NCI-H2107 (cell line): ENCODE data around the gene RREB1.

ENCODE experiments used
- DNase-seq: peaks from one replicate; lab custom pipeline; 2025; lab: John Stamatoyannopoulos, UW

RREB1 gene

GRCh38 chr6:7107578-7108195 is at the start of gene RREB1:
Gene RREB1 (plus strand): TSS chr6:7107961. CDS start chr6:7181912, 73,951 bp downstream.
- DNase-seq = no peak

DNA sequence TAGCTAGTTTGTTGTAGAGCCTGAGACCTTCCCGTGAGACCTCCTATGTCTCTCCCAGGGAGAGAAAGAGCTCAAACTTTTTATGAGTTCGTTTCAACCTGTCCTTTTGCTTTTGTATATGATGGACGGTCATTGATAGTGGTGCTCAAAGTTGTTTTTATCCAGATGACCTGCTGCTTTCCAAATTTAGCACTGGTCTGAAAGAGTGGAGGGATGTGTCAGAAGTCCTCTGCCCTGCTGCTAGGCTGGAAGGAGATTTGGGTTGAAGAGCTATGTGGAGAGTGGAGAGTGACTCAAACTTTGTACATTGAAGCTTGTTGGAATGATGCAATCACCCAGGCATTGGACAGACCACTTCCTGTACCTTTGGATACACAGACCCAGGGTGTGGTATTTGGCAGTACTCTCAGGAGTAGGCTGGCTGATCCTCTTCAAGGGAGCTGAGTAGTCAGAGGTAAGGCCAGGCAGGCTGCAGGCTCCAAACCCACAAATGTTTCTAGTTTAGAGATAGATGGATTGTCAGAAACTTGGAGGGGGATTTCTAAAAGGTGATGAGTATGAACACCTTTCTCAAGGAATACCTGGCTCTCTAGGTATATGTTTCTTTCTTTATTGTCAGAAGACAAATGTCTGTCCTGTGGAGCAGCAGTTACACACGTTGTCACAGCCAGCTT is 49.4 kb upstream of the RREB1 start:
- no peak for DNase-seq

DNA sequence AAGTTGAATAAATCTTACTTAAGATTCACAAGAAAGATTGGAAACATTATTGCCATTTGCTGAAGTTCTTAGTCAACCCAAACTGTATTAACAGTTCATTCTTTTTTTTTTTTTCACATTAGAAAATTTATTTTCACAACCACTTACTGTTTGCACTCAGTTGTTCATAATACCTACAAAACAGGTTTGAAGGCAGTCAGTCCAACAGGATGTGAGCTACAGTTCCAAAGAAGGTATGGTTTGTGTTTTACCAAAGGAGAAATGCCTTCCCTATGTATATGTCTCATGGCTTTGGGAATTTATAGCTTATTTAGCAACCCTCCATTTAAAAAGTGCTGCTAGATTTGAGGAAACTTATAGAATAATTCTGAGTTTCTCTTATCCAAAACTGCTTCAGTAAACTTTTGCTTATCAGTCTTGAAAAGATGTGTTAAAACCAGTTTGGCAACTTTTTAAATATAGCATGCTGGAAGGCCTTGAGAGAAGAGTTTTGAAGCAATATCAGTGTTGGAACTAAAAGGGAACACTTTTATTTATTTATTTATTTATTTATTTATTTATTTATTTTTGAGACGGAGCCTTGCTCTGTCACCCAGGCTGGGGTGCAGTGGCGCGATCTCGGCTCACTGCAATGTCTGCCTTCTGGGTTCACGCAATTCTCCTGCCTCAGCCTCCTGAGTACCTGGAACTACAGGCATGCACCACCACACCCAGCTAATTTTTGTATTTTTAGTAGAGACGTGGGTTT is 46.8 kb upstream of the RREB1 start:
- DNase-seq = no peak

GRCh38 chr6:7062451-7063162 is 45.2 kb upstream of the RREB1 start:
- no peak for DNase-seq

GRCh38 chr6:7067305-7067704 is 40.5 kb upstream of the RREB1 start:
- DNase-seq = no peak

GRCh38 chr6:7071405-7071804 is 36.4 kb upstream of the RREB1 start:
- no peak for DNase-seq

- DNase-seq = no peak
These were observed 34.5 kb upstream of the RREB1 start for GRCh38 chr6:7073082-7073820.

DNA sequence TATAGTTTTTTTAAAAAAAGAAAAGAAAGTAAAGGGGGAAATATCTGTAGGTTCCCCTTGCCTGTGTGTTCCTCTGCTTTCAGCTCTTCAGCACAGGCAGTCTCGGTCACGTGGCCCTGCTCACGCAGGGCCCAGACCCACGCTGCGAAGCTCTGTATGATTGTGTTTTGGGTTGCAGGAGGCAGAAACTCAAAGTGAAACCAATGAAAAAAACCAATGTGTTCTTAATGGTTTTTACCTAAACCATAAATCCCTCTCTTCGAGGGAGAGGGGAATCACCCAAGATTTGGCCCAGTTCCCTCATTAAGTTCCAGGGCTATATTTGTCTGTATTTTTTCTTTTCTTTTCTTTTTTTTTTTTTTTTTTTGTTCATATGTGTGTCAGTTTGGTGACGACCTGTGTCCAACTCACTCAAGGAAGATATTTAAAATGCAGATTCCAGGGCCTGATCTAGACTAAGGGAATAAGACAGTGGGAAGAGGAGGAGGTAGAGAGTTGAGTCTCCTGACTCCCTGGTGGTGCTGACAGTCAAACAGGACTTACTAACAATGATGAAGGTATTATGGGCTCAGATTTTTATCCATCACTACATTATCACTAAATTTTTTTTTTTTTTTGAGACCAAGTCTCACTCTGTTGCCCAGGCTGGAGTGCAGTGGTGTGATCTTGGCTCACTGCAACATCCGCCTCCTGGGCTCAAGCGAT is 33.8 kb upstream of the RREB1 start:
- DNase-seq = no peak

GRCh38 chr6:7074870-7075269 is 32.9 kb upstream of the RREB1 start:
- DNase-seq = no peak

DNA sequence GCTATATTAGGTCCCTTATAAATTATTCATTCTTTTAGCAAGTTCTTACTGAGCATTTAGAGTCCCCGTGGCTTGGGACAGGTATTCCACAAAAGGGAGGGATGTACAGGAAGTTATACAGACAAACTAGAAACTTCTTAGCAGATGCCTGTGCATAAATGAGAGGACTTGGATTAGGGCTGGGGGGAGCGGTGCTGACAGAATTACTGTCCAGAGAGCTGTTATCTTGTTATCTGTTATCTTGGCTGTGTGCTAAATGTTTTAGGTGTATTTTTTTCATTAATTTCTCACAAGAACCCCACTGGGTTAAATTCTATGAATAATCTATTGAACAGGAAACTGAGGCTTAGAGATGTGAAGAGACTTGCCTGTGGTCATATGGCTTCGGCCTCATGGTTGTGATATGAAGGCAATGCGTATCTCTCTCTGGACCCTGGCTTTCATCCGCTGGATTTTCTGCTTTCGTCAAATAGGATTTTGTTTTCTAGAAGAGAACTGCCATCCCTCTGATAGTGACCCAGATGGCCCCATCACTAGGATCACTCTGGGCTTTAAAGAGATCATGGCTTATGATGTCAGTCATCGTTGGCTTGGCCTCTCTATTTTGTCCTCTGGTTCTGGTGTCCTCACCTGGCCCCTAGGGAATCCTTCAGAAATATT is 32.3 kb upstream of the RREB1 start:
- no peak for DNase-seq

DNA sequence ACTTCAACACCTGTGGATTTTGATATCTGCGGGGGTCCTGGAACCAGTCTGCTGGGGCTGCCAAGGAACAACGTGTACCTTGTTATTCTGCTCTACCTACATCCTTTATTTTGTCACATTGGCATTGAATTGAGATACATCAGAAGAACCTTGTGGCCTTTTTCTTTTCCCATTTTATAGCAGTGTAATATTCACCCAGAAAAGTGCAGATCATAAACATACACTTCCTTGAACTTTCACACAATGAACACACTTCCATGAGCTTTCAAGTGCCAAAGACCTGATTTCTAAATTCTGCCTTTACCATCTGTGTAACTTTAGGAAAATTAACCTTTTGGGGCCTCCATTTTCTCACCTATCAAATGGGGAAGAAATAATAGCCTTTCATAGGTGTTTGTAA is 29.9 kb upstream of the RREB1 start:
- no peak for DNase-seq

GRCh38 chr6:7078856-7079255 is 28.9 kb upstream of the RREB1 start:
- DNase-seq = no peak

DNA sequence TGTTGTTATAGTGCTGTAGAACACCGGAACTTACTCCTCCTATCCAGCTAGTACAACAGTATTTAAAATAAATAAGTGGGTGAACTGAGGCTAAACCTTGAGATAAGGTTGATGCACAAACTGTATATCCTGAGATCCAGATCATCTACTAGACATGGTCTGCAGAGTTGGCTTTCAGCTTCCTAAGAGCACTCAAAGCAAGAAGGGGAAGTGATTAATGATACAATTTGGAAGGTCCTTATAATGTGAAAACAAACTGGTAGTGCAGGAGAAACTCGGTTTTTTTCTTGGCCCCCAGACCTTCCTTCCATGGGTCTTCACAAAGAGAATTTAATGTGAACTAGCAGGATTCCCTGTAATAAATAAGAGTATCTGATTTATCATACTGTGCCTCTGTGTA is 27.4 kb upstream of the RREB1 start:
- DNase-seq = no peak

GRCh38 chr6:7085911-7086310 is 21.9 kb upstream of the RREB1 start:
- no peak for DNase-seq

DNA sequence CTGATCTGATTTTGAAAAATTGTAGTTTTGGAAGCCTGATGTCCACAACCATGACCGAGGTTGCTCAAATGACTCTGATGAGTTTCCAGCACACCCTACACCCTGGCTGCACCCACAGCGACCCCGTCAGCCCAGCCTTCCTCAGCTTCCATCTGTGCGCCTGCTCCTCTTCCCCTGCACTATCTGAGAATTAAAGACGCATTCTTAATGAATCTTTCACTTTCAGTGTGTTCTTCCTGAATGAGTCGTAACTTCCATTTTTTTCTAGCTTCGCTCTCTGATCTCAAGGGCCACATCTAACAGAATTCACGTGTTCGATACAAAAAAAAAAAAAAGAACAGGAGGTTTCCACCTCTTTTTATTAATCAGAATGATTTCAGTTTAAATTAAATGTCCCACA is 21.3 kb upstream of the RREB1 start:
- DNase-seq = no peak

DNA sequence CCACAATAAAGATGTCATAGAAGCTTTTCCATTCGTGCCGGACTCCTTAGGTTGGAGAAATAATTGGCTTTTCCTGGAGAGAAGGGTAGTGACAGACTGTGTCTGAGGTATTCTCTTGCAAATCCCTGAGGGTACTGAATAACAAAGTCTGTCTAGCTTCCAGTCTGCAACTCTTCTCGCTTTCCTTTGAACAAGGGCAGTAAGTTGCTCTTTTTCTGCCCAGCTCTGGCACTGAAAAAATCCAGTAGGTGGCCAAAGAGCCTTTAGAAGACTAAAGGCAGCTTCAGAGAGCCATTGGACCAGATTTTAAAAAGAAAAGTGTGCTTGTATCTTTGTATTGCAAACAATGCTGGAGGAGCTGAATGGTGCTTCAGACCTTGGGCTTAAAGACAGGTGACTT is 20.7 kb upstream of the RREB1 start:
- DNase-seq = no peak

GRCh38 chr6:7087491-7087979 is 20.2 kb upstream of the RREB1 start:
- no peak for DNase-seq

DNA sequence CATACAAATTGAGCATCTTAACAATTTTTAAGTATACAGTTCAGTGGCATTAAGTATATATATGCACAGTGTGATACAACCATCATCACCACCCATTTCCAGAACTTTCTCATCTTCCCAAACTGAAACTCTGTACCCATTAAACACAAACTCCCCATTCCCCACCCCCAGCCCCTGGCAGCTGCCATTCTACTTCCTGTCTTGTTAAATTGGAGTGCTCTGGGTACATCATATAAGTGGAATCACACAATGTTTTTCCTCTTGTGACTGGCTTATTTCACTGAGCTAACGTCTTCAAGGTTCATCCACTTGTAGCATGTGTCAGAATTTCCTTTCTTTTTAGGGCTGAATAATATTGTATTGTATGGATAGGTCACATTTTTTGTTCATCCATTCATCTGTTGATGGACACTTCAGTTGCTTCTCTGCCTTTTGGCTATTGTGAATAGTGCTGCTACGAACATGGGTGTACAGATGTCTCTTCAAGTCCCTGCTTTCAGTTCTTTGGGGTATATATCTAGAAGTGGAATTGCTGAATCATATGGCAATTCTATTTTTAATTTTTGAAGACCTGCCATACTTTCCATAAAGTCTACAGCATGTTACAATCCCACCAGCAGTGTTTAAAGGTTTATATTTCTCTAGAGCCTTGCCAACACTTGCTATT is 19.6 kb upstream of the RREB1 start:
- no peak for DNase-seq

GRCh38 chr6:7098993-7099392 is 8.8 kb upstream of the RREB1 start:
- DNase-seq = no peak
